NCI-H1105 treated with DMSO at 0.1 percent for 48 hours (cell line): ENCODE measurements around the gene MSANTD1.

Source experiments
- DNase-seq: peaks from one replicate; lab custom pipeline; 2025; lab: John Stamatoyannopoulos, UW

The MSANTD1 gene

GRCh38 chr4:3303923-3304710, 55.2 kb downstream of the MSANTD1 start:
- no peak for DNase-seq

GRCh38 chr4:3304831-3305609, 56.1 kb downstream of the MSANTD1 start:
- DNase-seq: no peak

- DNase-seq: no peak
These were observed 56.8 kb downstream of the MSANTD1 start for GRCh38 chr4:3305610-3306371.
